Stimulated activated CD8-positive, alpha-beta memory T cell treated with anti-CD3 and anti-CD28 coated beads, Interleukin-4, amount 100 ng/mL, for 24 hours (primary cell): ENCODE results near the gene GNAZ.

Experiments used
- DNase-seq: peaks from one replicate; pipeline ENCODE4 v3.0.0-alpha.2; 2020; ENCODE audit warnings: low read depth

The GNAZ gene

DNA sequence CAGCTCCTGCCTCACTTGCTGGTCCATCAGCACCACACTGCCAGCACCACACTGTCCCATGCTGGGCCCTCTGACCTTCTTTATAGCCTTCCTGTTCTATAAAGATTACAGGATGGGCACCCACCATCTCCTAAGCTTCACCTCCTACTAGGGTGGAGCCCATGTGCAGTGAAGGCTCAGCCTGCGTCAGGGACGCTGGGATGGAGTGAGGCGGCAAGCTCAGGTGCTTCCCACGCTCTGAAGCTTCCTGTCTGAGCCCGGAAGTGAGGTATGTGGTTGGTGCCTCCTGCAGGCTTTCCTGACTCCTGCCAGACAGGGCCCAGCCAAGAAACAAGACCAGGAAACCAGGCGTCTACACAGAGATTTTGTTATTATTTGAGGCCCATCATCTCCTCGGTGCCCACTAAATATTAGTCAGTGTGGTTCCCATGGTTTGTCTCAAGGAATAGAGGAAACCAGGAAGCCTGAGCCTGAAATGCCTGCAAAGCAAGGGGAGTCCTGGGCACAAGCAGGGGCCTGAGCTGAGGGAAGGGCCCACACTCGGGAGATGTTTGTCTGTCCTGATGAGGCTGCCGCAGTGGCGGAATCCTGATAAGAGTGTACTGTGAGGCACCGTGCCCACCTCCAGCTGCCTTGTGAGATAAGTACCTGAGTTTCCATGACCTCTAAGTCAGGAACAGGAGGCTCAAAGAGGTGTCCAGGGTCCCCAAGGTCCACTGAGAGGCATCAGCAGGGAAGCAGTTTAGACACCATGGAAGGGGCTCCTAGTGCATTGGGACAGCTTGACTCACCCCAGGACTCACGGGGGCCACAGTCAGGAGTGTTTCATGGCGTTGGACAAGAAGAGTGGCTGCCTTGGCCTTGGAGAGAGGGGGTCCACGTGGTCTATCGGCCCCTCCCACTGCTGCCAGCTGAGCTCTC, 49.4 kb downstream of the GNAZ start:
- DNase-seq = peak; percentile 31

DNA sequence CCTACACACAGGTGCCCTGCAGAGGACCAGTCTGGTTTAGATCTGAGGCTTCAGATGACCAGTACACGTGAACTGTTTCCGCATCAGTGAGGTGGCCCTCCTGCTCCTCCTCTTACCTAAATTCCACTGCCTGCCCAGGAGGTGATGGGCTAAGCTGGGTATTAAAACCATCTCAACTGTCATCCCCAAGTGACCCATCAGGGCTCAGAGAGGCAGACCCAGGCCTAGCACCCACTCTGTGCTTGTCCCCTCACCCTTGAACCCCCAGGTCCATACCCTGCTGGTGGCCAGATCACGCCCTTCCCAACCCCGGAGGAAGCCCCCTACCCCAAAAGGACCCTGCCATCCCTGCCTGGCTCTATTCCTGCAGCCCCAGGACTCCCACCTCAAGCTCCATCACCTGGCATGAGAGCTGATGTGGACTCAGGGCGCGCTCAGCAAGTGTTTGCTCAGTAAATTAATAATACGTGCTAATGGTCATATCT, 50.1 kb downstream of the GNAZ start:
- no peak for DNase-seq

DNA sequence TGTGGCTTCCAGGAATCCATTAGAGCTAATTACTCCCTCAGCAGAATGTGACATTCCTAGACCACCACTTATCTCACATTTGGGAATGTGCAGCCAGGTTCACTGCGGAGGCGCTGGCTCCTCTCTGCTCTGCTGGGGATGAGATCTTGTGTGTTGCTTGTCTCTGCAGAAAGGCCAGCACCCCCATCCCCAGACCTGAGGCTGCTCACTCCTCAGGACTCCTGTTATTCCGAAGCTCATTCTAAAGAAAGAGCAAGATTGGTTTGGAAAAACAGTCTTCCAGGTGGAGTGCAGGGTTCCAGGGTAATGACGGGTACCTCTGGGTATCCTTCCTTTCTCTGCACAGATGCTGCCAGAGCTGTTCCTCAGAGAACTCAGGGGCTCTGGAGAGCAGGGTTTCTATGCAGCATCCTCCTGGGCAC, 50.7 kb downstream of the GNAZ start:
- no peak for DNase-seq

DNA sequence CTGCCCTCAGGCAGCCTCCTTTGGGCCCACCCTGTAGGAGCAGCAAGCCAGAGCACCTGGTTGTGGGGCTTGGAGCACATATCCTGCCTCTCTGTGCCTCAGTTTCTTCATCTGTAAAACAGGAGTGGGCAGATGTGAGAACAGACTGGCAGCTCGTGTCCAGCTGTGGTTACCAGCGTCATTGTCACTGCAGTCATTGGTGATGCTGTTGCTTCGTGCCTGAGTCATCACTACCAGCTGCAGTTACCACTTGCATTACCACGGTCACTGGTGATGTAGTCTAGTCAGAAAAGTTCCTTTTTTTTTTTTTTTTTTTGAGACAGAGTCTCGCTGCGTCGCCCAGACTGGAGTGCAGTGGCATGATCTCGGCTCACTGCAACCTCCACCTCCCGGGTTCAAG, 51.1 kb downstream of the GNAZ start:
- no peak for DNase-seq

DNA sequence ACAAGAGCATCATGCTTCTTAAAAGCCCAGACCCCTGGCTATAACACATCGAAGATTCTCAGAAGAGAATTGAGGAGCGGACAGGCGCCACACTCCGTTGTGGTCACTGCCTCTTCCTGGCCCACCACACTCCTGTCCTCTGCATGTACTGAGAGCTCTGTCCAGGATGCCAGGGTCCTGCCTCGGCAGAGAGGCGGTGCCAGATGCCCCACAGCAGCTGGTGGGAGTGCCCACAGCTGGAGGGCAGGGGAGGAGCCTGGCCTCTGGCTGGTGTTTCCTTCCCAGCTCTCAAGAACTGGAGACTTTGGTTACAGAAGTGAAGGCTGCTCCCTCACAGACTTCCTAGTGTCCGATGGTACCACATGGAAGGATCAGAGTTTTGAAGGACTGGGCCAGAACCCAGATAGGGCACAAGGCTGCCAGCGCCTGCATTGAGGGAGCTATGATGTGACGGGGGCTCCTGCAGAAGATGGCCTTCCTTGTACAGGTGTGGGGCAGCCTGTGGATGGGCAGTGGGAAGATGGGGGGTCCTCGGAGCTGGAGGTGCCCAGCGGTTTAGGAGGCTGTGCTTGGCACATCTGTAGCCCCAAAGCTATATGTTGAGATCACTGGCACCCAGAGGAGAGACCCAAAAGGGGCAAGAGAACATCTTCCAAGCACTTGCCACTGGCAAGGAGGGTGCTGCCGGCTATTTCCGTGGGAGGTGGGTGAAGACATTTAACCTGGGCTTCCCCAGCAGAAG, 52.1 kb downstream of the GNAZ start:
- no peak for DNase-seq

DNA sequence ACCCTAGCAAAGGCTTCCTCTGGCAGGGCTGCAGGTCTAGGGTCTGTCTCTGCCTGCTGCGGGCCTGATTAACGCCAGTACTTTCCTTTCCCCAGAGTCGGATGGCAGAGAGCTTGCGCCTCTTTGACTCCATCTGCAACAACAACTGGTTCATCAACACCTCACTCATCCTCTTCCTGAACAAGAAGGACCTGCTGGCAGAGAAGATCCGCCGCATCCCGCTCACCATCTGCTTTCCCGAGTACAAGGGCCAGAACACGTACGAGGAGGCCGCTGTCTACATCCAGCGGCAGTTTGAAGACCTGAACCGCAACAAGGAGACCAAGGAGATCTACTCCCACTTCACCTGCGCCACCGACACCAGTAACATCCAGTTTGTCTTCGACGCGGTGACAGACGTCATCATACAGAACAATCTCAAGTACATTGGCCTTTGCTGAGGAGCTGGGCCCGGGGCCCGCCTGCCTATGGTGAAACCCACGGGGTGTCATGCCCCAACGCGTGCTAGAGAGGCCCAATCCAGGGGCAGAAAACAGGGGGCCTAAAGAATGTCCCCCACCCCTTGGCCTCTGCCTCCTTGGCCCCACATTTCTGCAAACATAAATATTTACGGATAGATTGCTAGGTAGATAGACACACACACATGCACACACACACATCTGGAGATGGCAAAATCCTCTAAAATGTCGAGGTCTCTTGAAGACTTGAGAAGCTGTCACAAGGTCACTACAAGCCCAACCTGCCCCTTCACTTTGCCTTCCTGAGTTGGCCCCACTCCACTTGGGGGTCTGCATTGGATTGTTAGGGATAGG, 52.9 kb downstream of the GNAZ start:
- DNase-seq = no peak

DNA sequence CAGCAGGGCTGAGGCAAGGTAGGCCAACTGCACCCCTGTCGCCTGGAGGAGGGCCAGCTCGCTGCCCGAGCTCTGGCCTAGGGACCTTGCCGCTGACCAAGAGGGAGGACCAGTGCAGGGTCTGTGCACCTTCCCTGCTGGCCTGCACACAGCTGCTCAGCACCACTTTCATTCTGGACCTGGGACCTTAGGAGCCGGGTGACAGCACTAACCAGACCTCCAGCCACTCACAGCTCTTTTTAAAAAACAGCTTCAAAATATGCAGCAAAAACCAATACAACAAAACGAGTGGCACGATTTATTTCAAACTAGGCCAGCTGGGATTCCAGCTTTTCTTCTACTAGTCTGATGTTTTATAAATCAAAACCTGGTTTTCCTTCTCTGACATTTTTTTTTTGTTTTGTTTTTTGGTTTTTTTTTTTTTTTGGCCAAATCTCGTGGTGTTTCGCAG, 53.5 kb downstream of the GNAZ start:
- DNase-seq = no peak

DNA sequence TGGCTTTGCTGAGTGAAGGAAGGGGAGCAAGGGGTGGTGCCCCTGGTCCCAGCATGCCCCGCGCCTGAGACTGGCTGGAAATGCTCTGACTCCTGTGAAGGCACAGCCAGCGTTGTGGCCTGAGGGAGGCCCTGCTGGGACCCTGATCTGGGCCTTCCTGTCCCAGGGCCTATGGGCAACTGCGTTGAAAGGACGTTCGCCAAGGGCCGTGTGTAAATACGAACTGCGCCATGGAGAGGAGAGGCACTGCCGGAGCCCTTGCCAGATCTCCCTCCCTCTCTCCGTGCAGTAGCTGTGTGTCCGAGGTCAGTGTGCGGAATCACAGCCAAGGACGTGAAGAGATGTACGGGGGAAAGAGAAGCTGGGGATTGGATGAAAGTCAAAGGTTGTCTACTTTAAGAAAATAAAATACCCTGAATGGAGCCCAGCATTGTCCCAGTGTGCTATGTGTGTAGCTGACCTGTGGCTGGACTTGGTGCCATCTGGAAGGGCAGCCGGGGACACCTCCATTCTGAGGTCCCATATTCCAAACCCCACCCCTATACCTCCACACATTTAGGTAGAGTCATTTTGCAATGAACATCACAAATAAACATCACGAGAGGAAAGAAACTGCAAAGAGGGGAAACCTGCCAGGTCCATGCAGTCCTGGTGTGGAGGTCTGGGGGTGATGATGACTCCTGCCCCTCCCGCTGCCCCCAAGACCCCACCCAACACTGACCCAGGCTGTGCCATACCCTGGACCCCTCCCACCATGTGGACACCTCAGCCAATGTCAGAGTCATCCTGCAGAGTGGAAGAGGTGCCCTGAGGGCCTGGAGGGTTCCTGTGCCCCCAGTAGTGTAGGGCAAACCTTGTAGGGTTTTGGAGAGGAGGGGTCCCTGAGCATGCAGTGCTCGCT, 54.5 kb downstream of the GNAZ start:
- DNase-seq = no peak

DNA sequence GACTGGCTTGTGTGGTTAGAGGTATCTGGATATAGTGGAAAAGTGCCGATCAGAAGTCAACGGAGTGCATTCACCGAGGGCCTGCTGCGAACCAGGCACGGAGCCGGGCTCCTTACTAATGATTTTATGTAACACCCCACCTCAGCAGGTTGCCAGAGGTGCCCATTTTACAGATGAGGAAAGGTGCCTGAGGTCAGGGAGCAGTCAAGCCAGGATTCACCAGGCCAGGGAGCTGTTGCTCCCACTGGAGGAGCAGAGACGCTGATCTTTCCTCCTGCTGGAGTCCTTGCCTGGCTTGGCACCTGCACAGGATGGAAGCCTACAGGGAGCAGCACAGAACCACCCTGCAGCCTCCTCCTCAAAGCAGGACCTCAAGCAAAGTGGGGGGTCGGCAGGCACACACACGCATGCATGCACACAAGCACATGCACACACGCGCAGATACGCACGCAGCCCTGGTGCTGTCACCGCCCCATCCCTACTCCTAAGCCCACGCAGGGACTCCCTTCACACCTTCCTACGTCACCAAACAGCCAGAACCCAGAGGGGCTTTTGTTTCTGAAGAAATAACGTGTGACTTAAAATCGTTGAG, 55.3 kb downstream of the GNAZ start:
- no peak for DNase-seq

DNA sequence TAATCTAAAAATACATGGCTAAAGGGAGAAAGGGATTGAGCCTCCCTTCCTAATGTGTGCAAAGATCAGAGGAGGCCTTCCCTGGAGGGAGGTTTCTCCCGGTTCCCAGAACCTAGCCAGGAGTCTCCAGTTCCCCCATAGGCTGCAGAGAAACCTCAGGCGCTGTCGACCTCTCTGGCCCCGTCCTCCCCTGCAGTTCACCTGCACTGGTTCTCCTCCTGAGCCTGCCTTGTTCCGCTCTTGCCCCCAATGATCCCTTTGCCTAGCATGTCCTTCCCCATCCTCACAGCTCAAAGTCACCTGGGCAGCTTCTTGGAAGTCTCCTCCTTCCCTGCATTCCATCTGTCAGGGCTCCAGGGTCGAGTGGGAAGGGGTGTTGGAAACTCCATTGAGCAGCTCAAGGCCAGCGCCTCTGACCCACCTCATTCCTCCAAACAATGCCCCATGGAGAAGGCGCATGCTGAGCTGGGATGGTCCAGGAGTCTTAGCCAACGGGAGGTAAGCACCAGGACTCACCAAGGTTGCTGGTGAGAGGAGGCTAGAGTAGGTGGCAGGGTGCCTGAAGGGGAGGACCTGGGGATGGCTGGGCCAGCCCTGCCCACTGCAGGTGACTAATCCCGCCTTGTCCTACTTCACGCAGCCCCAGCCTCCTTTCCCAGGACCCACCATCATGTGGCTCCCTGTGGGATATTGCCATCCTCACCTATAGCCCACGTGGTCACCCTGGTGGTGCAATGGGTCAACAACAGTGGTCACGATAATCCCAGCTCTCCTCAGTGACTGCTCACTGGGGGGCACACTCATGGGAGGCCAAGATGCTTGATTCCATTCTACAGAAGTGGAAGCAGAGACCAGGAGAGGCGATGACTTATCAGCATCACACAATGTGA, 56.1 kb downstream of the GNAZ start:
- no peak for DNase-seq

DNA sequence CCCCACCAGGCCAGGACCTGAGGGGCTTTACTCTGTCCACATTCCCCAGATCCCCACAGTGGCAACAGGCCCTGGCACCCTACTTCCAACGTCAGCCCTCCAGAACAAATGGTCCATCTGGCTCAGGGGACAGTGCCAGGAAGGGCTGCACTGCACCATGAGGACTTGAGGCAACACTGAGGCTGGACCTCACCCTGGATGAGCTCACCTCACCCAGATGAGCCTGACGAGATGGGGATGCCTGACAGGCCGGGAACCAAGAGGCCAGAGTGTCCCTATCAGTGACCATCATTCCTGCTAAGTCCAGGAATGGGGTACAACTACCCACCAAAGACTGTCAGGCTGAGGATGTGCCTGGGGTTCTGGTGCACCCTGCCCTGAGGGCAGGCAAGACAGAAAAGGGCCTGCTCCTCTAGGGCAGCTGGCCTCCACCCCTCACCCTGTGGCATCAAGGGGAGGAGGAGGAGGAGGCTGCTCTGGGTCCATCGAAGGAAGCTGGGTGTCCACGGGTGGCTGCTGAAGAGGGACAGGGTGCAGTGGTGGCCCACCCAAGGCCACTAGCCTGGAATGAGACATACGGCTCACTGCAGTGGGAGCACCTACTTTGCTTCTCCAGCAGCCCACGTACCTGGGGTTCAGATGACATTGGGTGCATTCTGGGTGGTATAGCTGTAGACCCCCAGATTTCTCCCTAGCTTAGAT, 56.9 kb downstream of the GNAZ start:
- no peak for DNase-seq

DNA sequence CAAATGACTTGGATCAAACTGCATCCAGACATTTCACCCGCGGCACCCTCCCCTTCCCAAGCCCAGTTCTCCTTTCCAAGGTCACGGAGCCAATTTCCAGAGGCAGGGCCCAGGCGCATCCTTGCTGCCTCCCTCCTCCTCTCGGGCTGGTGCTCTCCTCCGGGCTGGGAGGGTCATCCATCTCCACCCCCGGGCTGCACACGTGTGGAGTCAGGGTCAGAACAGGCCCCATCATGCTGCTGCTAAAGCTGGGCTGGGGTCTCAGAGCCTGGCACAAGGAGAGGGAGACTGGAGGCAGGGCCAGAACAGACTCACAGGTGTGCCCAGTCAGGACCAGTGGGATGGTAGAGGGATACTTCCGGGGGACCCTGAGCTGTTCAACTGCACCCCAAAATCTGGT, 57.5 kb downstream of the GNAZ start:
- DNase-seq = no peak

DNA sequence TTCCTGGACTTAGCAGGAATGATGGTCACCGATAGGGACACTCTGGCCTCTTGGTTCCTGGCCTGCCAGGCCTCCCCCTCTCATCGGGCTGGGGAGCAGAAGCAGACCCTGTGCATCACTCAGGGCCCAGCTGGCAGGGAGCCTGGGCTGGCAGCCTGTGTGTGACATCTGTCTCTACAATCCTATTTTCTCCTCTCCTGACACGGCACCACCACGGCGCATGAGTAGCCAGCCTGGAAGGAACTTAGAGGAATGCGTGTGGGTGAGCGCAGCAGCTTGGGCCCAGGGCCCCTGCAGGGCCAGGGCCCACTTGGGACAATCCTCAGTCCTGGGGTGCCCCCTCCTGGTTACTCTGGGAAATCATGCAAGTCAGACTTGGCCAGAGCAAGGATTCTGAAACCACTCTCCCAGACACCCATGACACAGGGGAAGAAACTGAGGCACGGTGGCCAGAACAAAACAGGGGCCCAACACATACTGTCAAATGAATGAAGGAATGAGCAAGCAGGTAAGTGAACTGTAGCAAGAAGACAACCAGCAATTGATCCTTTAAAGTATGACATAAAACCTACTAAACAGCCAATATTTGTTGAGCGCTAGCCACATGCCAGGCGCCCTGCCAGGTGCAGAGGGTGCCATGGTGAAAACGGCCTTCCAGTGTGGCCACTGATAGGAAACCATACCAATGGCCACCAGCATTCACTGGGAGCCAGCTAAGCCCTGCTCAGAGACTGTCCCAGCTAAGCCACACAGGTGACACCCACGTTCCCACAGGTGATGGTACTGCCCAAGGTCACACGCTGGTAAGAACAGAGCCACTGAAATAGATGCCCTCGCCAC, 58.2 kb downstream of the GNAZ start:
- DNase-seq = peak; percentile 71

DNA sequence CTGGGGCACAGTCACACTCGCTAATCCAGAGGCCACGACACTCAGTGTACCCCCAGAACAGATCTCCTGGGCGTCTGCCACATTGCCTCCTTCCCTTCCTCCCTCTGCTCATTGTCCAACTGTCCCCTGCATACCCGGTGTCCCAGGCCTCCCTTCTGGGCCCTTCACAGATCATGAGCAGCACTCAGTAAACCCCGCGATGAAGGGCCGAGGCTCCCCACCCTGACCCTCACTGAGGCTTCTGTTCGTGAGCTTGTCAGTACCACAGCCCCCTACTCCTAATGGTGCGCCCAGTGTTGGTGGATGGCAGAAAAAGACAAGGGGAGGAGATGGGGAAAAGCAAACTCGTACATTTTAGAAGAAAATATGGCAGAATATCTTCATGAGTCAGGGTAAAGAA, 58.8 kb downstream of the GNAZ start:
- no peak for DNase-seq

DNA sequence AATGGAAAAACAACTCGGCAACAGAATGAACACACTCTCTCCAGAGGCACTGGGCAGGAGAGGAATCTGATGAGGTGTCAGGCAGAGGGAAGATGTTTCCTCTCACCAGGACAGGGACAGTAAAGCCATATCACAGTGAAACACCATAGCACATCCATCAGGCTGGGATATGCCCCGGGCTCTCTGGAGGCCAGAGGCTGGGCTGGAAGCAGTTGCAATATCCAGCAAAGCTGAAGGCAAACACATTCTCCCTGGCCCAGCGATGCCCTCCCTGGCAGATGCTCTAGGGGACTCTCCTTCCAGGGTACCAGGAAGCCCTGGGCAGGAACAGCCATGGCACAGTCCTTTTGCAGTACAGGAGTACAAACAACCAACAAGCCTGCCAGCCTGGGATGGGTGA, 60.4 kb downstream of the GNAZ start:
- DNase-seq = no peak

DNA sequence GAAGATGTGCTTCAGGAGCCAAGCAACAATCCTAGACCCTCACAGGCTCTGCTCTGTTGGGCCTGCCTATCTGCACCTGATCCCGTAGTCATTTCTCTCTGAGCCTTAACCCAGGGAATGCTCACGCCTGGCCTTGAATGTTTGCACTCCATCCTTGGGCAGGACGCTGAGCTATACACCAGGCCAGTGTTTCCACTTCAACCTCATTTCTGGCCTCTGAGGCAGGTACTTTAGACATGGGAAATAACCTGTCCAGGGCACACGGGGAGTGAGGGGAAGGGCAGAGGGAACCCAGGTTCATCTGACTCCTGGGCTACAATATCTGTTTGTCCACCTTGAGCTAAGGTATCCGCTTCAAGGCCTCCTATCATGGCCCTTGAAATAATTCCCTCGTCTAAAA, 61.6 kb downstream of the GNAZ start:
- no peak for DNase-seq

DNA sequence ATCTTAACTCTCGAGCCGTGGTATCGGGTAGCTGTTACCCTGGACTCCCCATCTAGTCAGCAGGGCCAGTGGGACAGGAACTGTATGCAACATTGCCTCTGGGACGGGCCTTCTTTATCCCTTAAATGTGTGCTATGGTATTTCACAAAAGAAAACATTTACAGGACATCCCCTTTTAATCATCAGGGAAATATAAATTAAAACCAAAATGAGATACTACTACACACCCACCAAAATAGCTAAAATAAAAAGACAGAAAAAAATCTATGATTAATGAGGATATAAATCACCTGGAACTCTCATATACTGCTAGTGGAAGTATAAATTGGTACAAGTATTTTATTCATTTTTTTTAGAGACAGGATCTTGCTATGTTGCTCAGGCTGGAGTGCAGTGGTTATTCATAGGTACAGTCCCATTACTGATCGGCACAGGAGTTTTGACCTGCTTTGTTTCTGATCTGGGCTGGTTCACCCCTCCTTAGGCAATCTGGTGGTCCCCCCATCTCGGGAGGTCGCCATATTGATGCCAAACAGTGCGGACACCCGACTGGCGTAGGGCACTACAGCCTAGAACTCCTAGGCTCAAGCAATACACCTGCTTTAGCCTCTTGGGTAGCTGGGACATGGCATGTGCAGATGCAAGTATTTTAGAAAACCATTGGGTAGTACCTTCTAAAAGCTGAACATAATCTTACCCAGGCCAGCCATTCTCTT, 62.2 kb downstream of the GNAZ start:
- DNase-seq = no peak

DNA sequence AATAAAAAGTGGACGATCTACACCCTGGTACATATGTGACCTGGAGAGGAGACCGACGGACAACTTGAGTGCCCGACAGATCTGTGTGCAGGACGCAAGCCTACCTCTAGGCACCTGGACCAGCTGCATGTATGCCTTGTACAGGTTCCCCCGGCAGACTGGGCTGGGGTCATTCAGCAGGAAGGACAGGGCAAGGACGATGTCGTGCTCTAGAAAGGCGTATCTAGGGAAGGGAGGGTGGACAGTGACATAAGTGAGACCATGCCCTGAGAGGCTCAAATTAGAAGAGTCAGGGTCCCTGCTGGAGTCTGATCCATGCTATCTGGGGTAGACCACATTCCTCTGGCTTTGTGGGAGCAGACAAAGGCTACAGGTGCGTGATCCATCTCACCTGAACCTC, 63.6 kb downstream of the GNAZ start:
- no peak for DNase-seq
